ENCODE measurements around the gene PDIA5. TPM values are rescaled to one million over a fixed set of nuclear protein-coding genes. Genes with fewer than 3 reads are reported as not detected.

PDIA5 gene
- polyA plus RNA-seq, 1 donor (not counting 4 experiments of a cell fraction or from before 2014, with no cell fraction given) = 29.8 TPM

DNA sequence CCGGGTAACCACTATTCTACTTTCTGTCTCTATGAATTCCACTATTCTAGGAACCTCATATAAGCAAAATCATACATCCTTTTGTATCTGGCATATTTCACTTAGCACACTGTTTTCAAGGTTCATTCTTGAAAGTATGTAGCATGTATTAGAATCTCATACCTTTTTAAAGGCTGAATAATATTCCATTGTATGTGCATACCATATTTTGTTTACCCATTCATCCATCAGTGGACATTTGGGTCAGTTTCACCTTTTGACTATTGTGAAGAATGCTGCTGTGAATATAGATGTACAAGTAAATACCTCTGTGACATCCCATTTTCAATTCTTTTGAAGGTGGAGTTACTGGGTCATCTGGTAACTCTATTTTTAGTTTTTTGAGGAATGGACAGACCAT, 98.3 kb downstream of the PDIA5 start:
- Histone ChIP-seq H3K9me1 (ENCODE audit: control insufficient read depth, extremely low read depth, insufficient read depth, low read length) (no peaks in the 10 kb centered on the region), H3K9me3 (ENCODE audit: control insufficient read depth, low read depth, low read length) (no peaks in the 10 kb centered on the region)

DNA sequence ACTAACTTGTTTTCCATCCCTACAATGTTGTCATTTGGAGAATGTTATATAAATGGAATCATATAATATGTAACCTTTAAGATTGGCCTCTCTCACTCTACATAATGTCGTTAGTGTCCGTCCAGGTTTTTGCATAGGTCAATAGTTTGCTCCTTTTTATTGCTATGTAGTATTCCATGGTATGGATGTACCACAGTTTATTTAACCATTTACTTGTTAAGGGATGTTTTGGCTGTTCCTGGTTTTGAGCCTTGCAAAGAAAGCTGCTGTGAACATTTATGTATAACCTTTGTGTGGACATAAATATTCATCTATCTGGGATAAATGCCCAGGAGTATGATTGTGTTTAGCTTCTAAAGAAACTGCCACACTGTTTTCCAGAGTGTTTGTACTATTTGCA, 100.9 kb downstream of the PDIA5 start:
- no peak overlapping the region for H3K27ac ChIP-seq (ENCODE audit: control insufficient read depth, insufficient read depth, low read length)
- H3K79me2 ChIP-seq (ENCODE audit: control insufficient read depth, insufficient read depth, low read length) = no peaks in the 10 kb centered on the region
- dilution Hi-C loops (cut with MboI; ENCODE audit: extremely low pct_ligation_motif_present, low sequenced_read_pairs) = no loop called here
- no peak overlapping the region for H3K4me2 ChIP-seq (ENCODE audit: control insufficient read depth, extremely low read depth, insufficient read depth, low read depth, low read length)
- H3K9me3 ChIP-seq (ENCODE audit: control insufficient read depth, low read depth, low read length) = no peaks in the 10 kb centered on the region
- TF ChIP-seq, protein P1, sequence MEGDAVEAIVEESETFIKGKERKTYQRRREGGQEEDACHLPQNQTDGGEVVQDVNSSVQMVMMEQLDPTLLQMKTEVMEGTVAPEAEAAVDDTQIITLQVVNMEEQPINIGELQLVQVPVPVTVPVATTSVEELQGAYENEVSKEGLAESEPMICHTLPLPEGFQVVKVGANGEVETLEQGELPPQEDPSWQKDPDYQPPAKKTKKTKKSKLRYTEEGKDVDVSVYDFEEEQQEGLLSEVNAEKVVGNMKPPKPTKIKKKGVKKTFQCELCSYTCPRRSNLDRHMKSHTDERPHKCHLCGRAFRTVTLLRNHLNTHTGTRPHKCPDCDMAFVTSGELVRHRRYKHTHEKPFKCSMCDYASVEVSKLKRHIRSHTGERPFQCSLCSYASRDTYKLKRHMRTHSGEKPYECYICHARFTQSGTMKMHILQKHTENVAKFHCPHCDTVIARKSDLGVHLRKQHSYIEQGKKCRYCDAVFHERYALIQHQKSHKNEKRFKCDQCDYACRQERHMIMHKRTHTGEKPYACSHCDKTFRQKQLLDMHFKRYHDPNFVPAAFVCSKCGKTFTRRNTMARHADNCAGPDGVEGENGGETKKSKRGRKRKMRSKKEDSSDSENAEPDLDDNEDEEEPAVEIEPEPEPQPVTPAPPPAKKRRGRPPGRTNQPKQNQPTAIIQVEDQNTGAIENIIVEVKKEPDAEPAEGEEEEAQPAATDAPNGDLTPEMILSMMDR (optimal IDR thresholded peaks at IDR 0.05 in 1 of 3, IDR thresholded peaks at IDR 0.05 in 1 of 3, conservative IDR thresholded peaks at IDR 0.05 in 1 of 3; ENCODE audit: extremely low read depth in 1 of 3, insufficient read depth in 2 of 3, low read length in 3 of 3) = no peak
- TF ChIP-seq EZH2 (IDR thresholded peaks at IDR 0.05; ENCODE audit: low read length) = no peak
- no peak overlapping the region for H3K9ac ChIP-seq (ENCODE audit: control insufficient read depth, extremely low read depth, insufficient read depth, low read length)
- DNase-seq (ENCODE audit: low read depth, low spot score) (no peak), FAIRE-seq (no peak)
- H2AFZ ChIP-seq (ENCODE audit: control insufficient read depth, low read length) = no peak overlapping the region
- no peaks in the 10 kb centered on the region for H3K4me1 ChIP-seq (ENCODE audit: control insufficient read depth, extremely low read depth, insufficient read depth, low read length)
- H3K9me1 ChIP-seq (ENCODE audit: control insufficient read depth, extremely low read depth, insufficient read depth, low read length) = no peaks in the 10 kb centered on the region
- no peaks in the 10 kb centered on the region for H4K20me1 ChIP-seq (ENCODE audit: control insufficient read depth, extremely low read depth, insufficient read depth, low read length)
- H3K4me3 ChIP-seq (ENCODE audit: control insufficient read depth in 2 of 3, extremely low read depth in 1 of 3, insufficient read depth in 2 of 3, low read depth in 1 of 3, low read length in 3 of 3) = no peak overlapping the region
- peaks cover 14% of the 10 kb centered on the region in 2 experiments for H3K36me3 ChIP-seq (ENCODE audit: control insufficient read depth in 2 of 2, extremely low read depth in 1 of 2, insufficient read depth in 2 of 2, low read length in 2 of 2)
- H3K27me3 ChIP-seq (ENCODE audit: control insufficient read depth, extremely low read depth, insufficient read depth, low read length) = no peaks in the 10 kb centered on the region

More for the DNA sequence above, 98.3 kb downstream of the PDIA5 start:
- Histone ChIP-seq H2AFZ (ENCODE audit: control insufficient read depth, low read length) (no peak overlapping the region), H4K20me1 (ENCODE audit: control insufficient read depth, extremely low read depth, insufficient read depth, low read length) (no peaks in the 10 kb centered on the region), H3K36me3 (ENCODE audit: control insufficient read depth in 2 of 2, extremely low read depth in 1 of 2, insufficient read depth in 2 of 2, low read length in 2 of 2) (peaks cover 27 to 32% of the 10 kb centered on the region in 2 experiments), H3K4me1 (ENCODE audit: control insufficient read depth, extremely low read depth, insufficient read depth, low read length) (no peaks in the 10 kb centered on the region), H3K4me2 (ENCODE audit: control insufficient read depth, extremely low read depth, insufficient read depth, low read depth, low read length) (no peak overlapping the region), H3K79me2 (ENCODE audit: control insufficient read depth, insufficient read depth, low read length) (no peaks in the 10 kb centered on the region), H3K4me3 (ENCODE audit: control insufficient read depth in 2 of 3, extremely low read depth in 1 of 3, insufficient read depth in 2 of 3, low read depth in 1 of 3, low read length in 3 of 3) (no peak overlapping the region), H3K27ac (ENCODE audit: control insufficient read depth, insufficient read depth, low read length) (no peak overlapping the region), H3K9ac (ENCODE audit: control insufficient read depth, extremely low read depth, insufficient read depth, low read length) (no peak overlapping the region), H3K27me3 (ENCODE audit: control insufficient read depth, extremely low read depth, insufficient read depth, low read length) (no peaks in the 10 kb centered on the region)
- DNase-seq (ENCODE audit: low read depth, low spot score) = no peak
- FAIRE-seq = no peak
- TF ChIP-seq, protein P1 (optimal IDR thresholded peaks at IDR 0.05 in 1 of 3, IDR thresholded peaks at IDR 0.05 in 1 of 3, conservative IDR thresholded peaks at IDR 0.05 in 1 of 3; ENCODE audit: extremely low read depth in 1 of 3, insufficient read depth in 2 of 3, low read length in 3 of 3) = no peak
- TF ChIP-seq EZH2 (IDR thresholded peaks at IDR 0.05; ENCODE audit: low read length) = no peak
- dilution Hi-C loops (cut with MboI; ENCODE audit: extremely low pct_ligation_motif_present, low sequenced_read_pairs) = no loop called here

Data from keratinocyte (primary cell).